Activated CD8-positive, alpha-beta memory T cell treated with anti-CD3 and anti-CD28 coated beads for 36 hours (primary cell): Measurements from ENCODE around the gene RAPGEF4. TPM values are rescaled to one million over a fixed set of nuclear protein-coding genes. Genes with fewer than 3 reads are reported as not detected.

ENCODE experiments used
- CTCF ChIA-PET: fragments of 350-600 bp; sonication (Branson Sonifier 250); formaldehyde crosslinking; loops from one replicate; lab custom pipeline; 2021; ENCODE audit warnings: antibody characterized with exemption; lab: Charles Lee
- POLR2A ChIA-PET: fragments of 350-600 bp; sonication (Branson Sonifier 250); formaldehyde crosslinking; loops from one replicate; lab custom pipeline; 2021; ENCODE audit warnings: antibody characterized with exemption; lab: Charles Lee
- total RNA-seq, 2 experiments: library from RNA; stranded (reverse); gene quantifications; one replicate each; pipeline ENCODE4 v1.2.3, GENCODE V29; 2021

The RAPGEF4 gene
- total RNA-seq, 2 experiments from 2014 or later: not detected

GRCh38 chr2:172885996-172886395 lies 150.4 kb downstream of the RAPGEF4 start:
- ChIA-PET CTCF (interaction anchor here (0.7 kb wide), 1 partner anchor 45 kb away, joined by 3 read pairs; no protein-coding TSS in a partner anchor), POLR2A (no interaction called here)

- ChIA-PET CTCF (no interaction called here), POLR2A (no interaction called here)
These were observed 151.6 kb downstream of the RAPGEF4 start for GRCh38 chr2:172887280-172887679.

- POLR2A ChIA-PET: no interaction called here
These were observed 153.3 kb downstream of the RAPGEF4 start for GRCh38 chr2:172888714-172889669.

GRCh38 chr2:172889768-172890430 lies 154.3 kb downstream of the RAPGEF4 start:
- CTCF ChIA-PET: no interaction called here
- POLR2A ChIA-PET: no interaction called here

More at GRCh38 chr2:172888714-172889669, 153.3 kb downstream of the RAPGEF4 start:
- CTCF ChIA-PET: no interaction called here

GRCh38 chr2:172893111-172893510 lies 157.5 kb downstream of the RAPGEF4 start:
- CTCF ChIA-PET: no interaction called here
- POLR2A ChIA-PET: no interaction called here

- CTCF ChIA-PET: no interaction called here
These were observed 158.0 kb downstream of the RAPGEF4 start for GRCh38 chr2:172893671-172894070.

GRCh38 chr2:172894689-172895387 lies 159.2 kb downstream of the RAPGEF4 start:
- POLR2A ChIA-PET: no interaction called here
- CTCF ChIA-PET: no interaction called here

More at GRCh38 chr2:172893671-172894070, 158.0 kb downstream of the RAPGEF4 start:
- POLR2A ChIA-PET: no interaction called here

GRCh38 chr2:172896661-172897081 lies 161.0 kb downstream of the RAPGEF4 start:
- POLR2A ChIA-PET: no interaction called here
- CTCF ChIA-PET: no interaction called here

GRCh38 chr2:172900871-172901270 lies 165.2 kb downstream of the RAPGEF4 start:
- POLR2A ChIA-PET: no interaction called here
- CTCF ChIA-PET: no interaction called here

- CTCF ChIA-PET: no interaction called here
- POLR2A ChIA-PET: no interaction called here
These were observed 166.3 kb downstream of the RAPGEF4 start for GRCh38 chr2:172901913-172902312.

- ChIA-PET CTCF (no interaction called here), POLR2A (no interaction called here)
These were observed 168.6 kb downstream of the RAPGEF4 start for GRCh38 chr2:172904236-172904635.

- ChIA-PET POLR2A (no interaction called here), CTCF (no interaction called here)
These were observed 170.5 kb downstream of the RAPGEF4 start for GRCh38 chr2:172905937-172906811.

GRCh38 chr2:172908275-172908674 lies 172.6 kb downstream of the RAPGEF4 start:
- CTCF ChIA-PET: no interaction called here

GRCh38 chr2:172909454-172909853 lies 173.8 kb downstream of the RAPGEF4 start:
- POLR2A ChIA-PET: no interaction called here

More at GRCh38 chr2:172908275-172908674, 172.6 kb downstream of the RAPGEF4 start:
- POLR2A ChIA-PET: no interaction called here

GRCh38 chr2:172912266-172912665 lies 176.6 kb downstream of the RAPGEF4 start:
- CTCF ChIA-PET: no interaction called here
- POLR2A ChIA-PET: no interaction called here

More at GRCh38 chr2:172909454-172909853, 173.8 kb downstream of the RAPGEF4 start:
- CTCF ChIA-PET: no interaction called here

GRCh38 chr2:172914341-172915008 lies 178.8 kb downstream of the RAPGEF4 start:
- POLR2A ChIA-PET: no interaction called here
- CTCF ChIA-PET: no interaction called here

GRCh38 chr2:172917716-172918115 lies 182.1 kb downstream of the RAPGEF4 start:
- POLR2A ChIA-PET: interaction anchor here (0.7 kb wide), 1 partner anchor 462 kb away, joined by 11 read pairs; no protein-coding TSS in a partner anchor
- CTCF ChIA-PET: no interaction called here

- ChIA-PET CTCF (no interaction called here), POLR2A (no interaction called here)
These were observed 184.1 kb downstream of the RAPGEF4 start for GRCh38 chr2:172919732-172920131.
